Mesendoderm (in vitro differentiated cells): ENCODE data around the gene PARD3.
A peak's percentile ranks its signal among the peaks of the same experiment; 100 is the strongest.

Experiments
- DNase-seq: peaks from one replicate; pipeline ENCODE4 v3.0.0; 2013
- H2AK5ac ChIP-seq: 2 replicates; pipeline ENCODE4 v1.6.1; 2013; ENCODE audit warnings: low read length, inconsistent platforms
- H2BK120ac ChIP-seq: 2 replicates; pipeline ENCODE4 v1.6.1; 2013; ENCODE audit warnings: low read depth, mild to moderate bottlenecking, low read length, moderate library complexity, mixed read lengths
- H2BK15ac ChIP-seq: replicated peaks from 2 replicates; pipeline ENCODE4 v1.6.1; 2013; ENCODE audit warnings: low read depth, mild to moderate bottlenecking, moderate library complexity
- H2BK5ac ChIP-seq: 2 replicates; pipeline ENCODE4 v1.6.1; 2013; ENCODE audit warnings: low read length, inconsistent platforms
- H3K18ac ChIP-seq: 2 replicates; pipeline ENCODE4 v1.6.1; 2013; ENCODE audit warnings: mild to moderate bottlenecking, low read length, mixed read lengths
- H3K23ac ChIP-seq: one replicate; pipeline ENCODE4 v1.6.1; 2013; ENCODE audit warnings: low read length
- H3K27ac ChIP-seq: 2 replicates; pipeline ENCODE4 v1.5.1; 2013; ENCODE audit warnings: low read depth, mild to moderate bottlenecking, inconsistent platforms, low read length, moderate library complexity
- H3K27me3 ChIP-seq: 2 replicates; pipeline ENCODE4 v1.6.1; 2013; ENCODE audit warnings: low read length, control low read depth, mild to moderate bottlenecking, inconsistent platforms; ENCODE audit not compliant: insufficient read depth, poor library complexity
- H3K36me3 ChIP-seq: 2 replicates; pipeline ENCODE4 v1.6.1; 2013; ENCODE audit warnings: low read length, inconsistent platforms; ENCODE audit not compliant: control insufficient read depth, insufficient read depth
- H3K4ac ChIP-seq: one replicate; pipeline ENCODE4 v1.6.1; 2013; ENCODE audit warnings: low read depth, mild to moderate bottlenecking, low read length, moderate library complexity
- H3K4me1 ChIP-seq: 2 replicates; pipeline ENCODE4 v1.6.1; 2013; ENCODE audit warnings: low read depth, low read length, inconsistent platforms; ENCODE audit not compliant: control insufficient read depth
- H3K4me2 ChIP-seq: 2 replicates; pipeline ENCODE4 v1.6.1; 2013; ENCODE audit warnings: low read length
- H3K4me3 ChIP-seq: 2 replicates; pipeline ENCODE4 v1.5.1; 2013; ENCODE audit warnings: mild to moderate bottlenecking, low read length
- H3K56ac ChIP-seq: one replicate; pipeline ENCODE4 v1.6.1; 2013; ENCODE audit warnings: low read length
- H3K79me1 ChIP-seq: 2 replicates; pipeline ENCODE4 v1.6.1; 2013; ENCODE audit warnings: low read length, inconsistent platforms
- H3K79me2 ChIP-seq: 2 replicates; pipeline ENCODE4 v1.6.1; 2013; ENCODE audit warnings: mild to moderate bottlenecking, low read length; ENCODE audit not compliant: control insufficient read depth, insufficient read depth
- H3K9ac ChIP-seq: 2 replicates; pipeline ENCODE4 v1.6.1; 2013; ENCODE audit warnings: low read length, inconsistent platforms
- H4K5ac ChIP-seq: one replicate; pipeline ENCODE4 v1.6.1; 2013; ENCODE audit warnings: low read length
- H4K8ac ChIP-seq: one replicate; pipeline ENCODE4 v1.6.1; 2013; ENCODE audit warnings: low read depth, mild to moderate bottlenecking, control low read depth, low read length, moderate library complexity
- WGBS: extraction: QIAGEN DNeasy Blood & Tissue Kit; methylation state at CpG from one replicate; pipeline ENCODE4 v1.1.7; 2013; ENCODE audit warnings: low lambda C conversion rate, missing lambda C conversion rate; ENCODE audit not compliant: insufficient coverage; ENCODE audit errors: extremely low coverage; 5-methylcytosine and 5-hydroxymethylcytosine counted together

The PARD3 gene

GRCh38 chr10:34699904-34700517, 115.1 kb downstream of the PARD3 start:
- Histone ChIP-seq H2AK5ac (no peak overlapping the region), H3K9ac (no peak overlapping the region), H3K79me1 (peaks cover 27% of the 10 kb centered on the region), H3K27ac (no peak overlapping the region), H3K79me2 (peaks cover 41% of the 10 kb centered on the region), H2BK120ac (no peak overlapping the region), H4K5ac (no peak overlapping the region), H4K8ac (no peak overlapping the region), H3K27me3 (no peaks in the 10 kb centered on the region), H3K4me3 (no peak overlapping the region), H3K18ac (no peak overlapping the region), H2BK15ac (no peak overlapping the region), H2BK5ac (no peak overlapping the region), H3K4me1 (no peaks in the 10 kb centered on the region), H3K56ac (no peak overlapping the region), H3K23ac (no peak overlapping the region), H3K4me2 (no peak overlapping the region), H3K36me3 (no peaks in the 10 kb centered on the region), H3K4ac (no peak overlapping the region)
- no CpG with 5 or more reads among the region's 4 CpGs for WGBS
- no peak for DNase-seq

- no CpG with 5 or more reads among the region's 3 CpGs for WGBS
- Histone ChIP-seq H3K79me2 (peaks cover 40% of the 10 kb centered on the region), H3K27ac (no peak overlapping the region), H3K36me3 (no peaks in the 10 kb centered on the region), H3K4me2 (no peak overlapping the region), H3K4ac (no peak overlapping the region), H2BK120ac (no peak overlapping the region), H2BK15ac (no peak overlapping the region), H3K23ac (no peak overlapping the region), H3K4me1 (no peaks in the 10 kb centered on the region), H3K18ac (no peak overlapping the region), H3K4me3 (no peak overlapping the region), H2AK5ac (no peak overlapping the region), H3K56ac (no peak overlapping the region), H2BK5ac (no peak overlapping the region), H3K79me1 (peaks cover 27% of the 10 kb centered on the region), H3K27me3 (no peaks in the 10 kb centered on the region), H3K9ac (no peak overlapping the region), H4K5ac (no peak overlapping the region), H4K8ac (no peak overlapping the region)
- peak; percentile 51 for DNase-seq
Observed at GRCh38 chr10:34698979-34699378, 116.1 kb downstream of the PARD3 start.

- DNase-seq, result no peak
Observed at GRCh38 chr10:34698248-34698831, 116.8 kb downstream of the PARD3 start.

GRCh38 chr10:34697351-34698247, 117.5 kb downstream of the PARD3 start:
- Histone ChIP-seq H3K4ac (no peak overlapping the region), H4K5ac (no peak overlapping the region), H3K79me2 (peaks cover 32% of the 10 kb centered on the region), H3K4me1 (no peaks in the 10 kb centered on the region), H3K79me1 (peaks cover 24% of the 10 kb centered on the region), H3K56ac (no peak overlapping the region), H3K23ac (no peak overlapping the region), H2BK120ac (no peak overlapping the region), H3K4me2 (no peak overlapping the region), H3K27ac (no peak overlapping the region), H2AK5ac (no peak overlapping the region), H2BK5ac (no peak overlapping the region), H3K27me3 (no peaks in the 10 kb centered on the region), H3K36me3 (no peaks in the 10 kb centered on the region), H3K18ac (no peak overlapping the region), H3K4me3 (no peak overlapping the region), H4K8ac (no peak overlapping the region), H2BK15ac (no peak overlapping the region), H3K9ac (no peak overlapping the region)
- 100% methylated on average over 1 of the region's 5 CpGs for WGBS
- no peak for DNase-seq

More at GRCh38 chr10:34698248-34698831, 116.8 kb downstream of the PARD3 start:
- WGBS, result no CpG with 5 or more reads among the region's 4 CpGs
- H2AK5ac ChIP-seq, result no peak overlapping the region
- H2BK120ac ChIP-seq, result no peak overlapping the region
- no peak overlapping the region for H2BK5ac ChIP-seq
- H3K79me1 ChIP-seq, result peaks cover 25% of the 10 kb centered on the region
- no peak overlapping the region for H3K23ac ChIP-seq
- no peak overlapping the region for H4K5ac ChIP-seq
- no peak overlapping the region for H3K18ac ChIP-seq
- no peaks in the 10 kb centered on the region for H3K36me3 ChIP-seq
- H3K9ac ChIP-seq, result no peak overlapping the region
- no peaks in the 10 kb centered on the region for H3K4me1 ChIP-seq
- no peak overlapping the region for H3K27ac ChIP-seq
- no peak overlapping the region for H2BK15ac ChIP-seq
- H3K4me2 ChIP-seq, result no peak overlapping the region
- H3K4me3 ChIP-seq, result no peak overlapping the region
- H4K8ac ChIP-seq, result no peak overlapping the region
- no peak overlapping the region for H3K56ac ChIP-seq
- no peaks in the 10 kb centered on the region for H3K27me3 ChIP-seq
- H3K79me2 ChIP-seq, result peaks cover 36% of the 10 kb centered on the region
- H3K4ac ChIP-seq, result no peak overlapping the region

GRCh38 chr10:34696423-34696822, 118.7 kb downstream of the PARD3 start:
- H3K9ac ChIP-seq, result no peak overlapping the region
- H3K4me1 ChIP-seq, result no peaks in the 10 kb centered on the region
- H2AK5ac ChIP-seq, result no peak overlapping the region
- DNase-seq, result no peak
- H3K27me3 ChIP-seq, result no peaks in the 10 kb centered on the region
- H3K27ac ChIP-seq, result no peak overlapping the region
- H2BK15ac ChIP-seq, result no peak overlapping the region
- no peak overlapping the region for H4K8ac ChIP-seq
- H3K36me3 ChIP-seq, result no peaks in the 10 kb centered on the region
- no CpG with 5 or more reads among the region's 2 CpGs for WGBS
- no peak overlapping the region for H3K18ac ChIP-seq
- no peak overlapping the region for H3K4me3 ChIP-seq
- no peak overlapping the region for H2BK120ac ChIP-seq
- no peak overlapping the region for H3K4ac ChIP-seq
- H3K4me2 ChIP-seq, result no peak overlapping the region
- H3K23ac ChIP-seq, result no peak overlapping the region
- no peak overlapping the region for H4K5ac ChIP-seq
- peaks cover 21% of the 10 kb centered on the region for H3K79me1 ChIP-seq
- no peak overlapping the region for H3K56ac ChIP-seq
- peaks cover 29% of the 10 kb centered on the region for H3K79me2 ChIP-seq
- no peak overlapping the region for H2BK5ac ChIP-seq
